B cell (primary cell): Measurements from ENCODE around the gene TMEM247. TPM values are rescaled to one million over a fixed set of nuclear protein-coding genes. Genes with fewer than 3 reads are reported as not detected.

ENCODE experiments used
- ATAC-seq: fragments of 200-7000 bp; cut with Tn5 transposase; one replicate; pipeline ENCODE4 v1.10.0; 2021; ENCODE audit warnings: low read depth, mild to moderate bottlenecking, moderate number of reproducible peaks, moderate library complexity
- CTCF ChIA-PET: fragments of 350-600 bp; sonication (Branson Sonifier 250); formaldehyde crosslinking; loops from one replicate; lab custom pipeline; 2021; ENCODE audit warnings: antibody characterized with exemption, inconsistent platforms; lab: Charles Lee
- POLR2A ChIA-PET: fragments of 350-600 bp; sonication (Branson Sonifier 250); formaldehyde crosslinking; loops from one replicate; lab custom pipeline; 2021; ENCODE audit warnings: antibody characterized with exemption; lab: Charles Lee
- DNase-seq: peaks from one replicate; pipeline ENCODE4 v3.0.0; 2013
- H2AFZ ChIP-seq: 2 replicates; pipeline ENCODE4 v1.6.1; 2012; ENCODE audit warnings: mild to moderate bottlenecking, low read depth, low read length; ENCODE audit not compliant: insufficient read depth, poor library complexity, severe bottlenecking
- H3K27ac ChIP-seq, 2 donors: 1 replicate in 1 of 2; 2 replicates in 1 of 2; pipeline ENCODE4 v1.5.1; 2012 to 2013; ENCODE audit warnings: low read length in 2 of 2, mild to moderate bottlenecking in 2 of 2, moderate library complexity in 1 of 2
- H3K27me3 ChIP-seq, 4 experiments: fragments of 200-600 bp in 1 of 4; sonication (generic) in 1 of 4; replicated peaks in 1 of 4; 1 replicate in 2 of 4; 2 replicates in 2 of 4; pipeline versions ENCODE4 v1.6.1 to v1.7.0; 2013 to 2016; ENCODE audit warnings: low read length in 3 of 4, mild to moderate bottlenecking in 2 of 4, mixed read lengths in 1 of 4, moderate library complexity in 1 of 4; ENCODE audit not compliant: insufficient read depth in 4 of 4, control insufficient read depth in 3 of 4; ENCODE audit errors: control extremely low read depth in 1 of 4
- H3K36me3 ChIP-seq, 2 experiments: replicated peaks in 1 of 2; 1 replicate in 1 of 2; 2 replicates in 1 of 2; pipeline versions ENCODE4 v1.6.1 to v1.7.1; 2013; ENCODE audit warnings: low read length in 1 of 2; ENCODE audit not compliant: insufficient read depth in 2 of 2, control insufficient read depth in 1 of 2; ENCODE audit errors: control extremely low read depth in 1 of 2, extremely low read depth in 1 of 2
- H3K4me1 ChIP-seq, 2 donors: fragments of 200-600 bp in 1 of 2; sonication (generic) in 1 of 2; 1 replicate in 1 of 2; 2 replicates in 1 of 2; pipeline versions ENCODE4 v1.5.1 to v1.6.1; 2013 to 2017; ENCODE audit warnings: low read length in 2 of 2; ENCODE audit not compliant: control insufficient read depth in 2 of 2, insufficient read depth in 2 of 2
- H3K4me2 ChIP-seq: replicated peaks from 2 replicates; pipeline ENCODE3; 2012; ENCODE audit warnings: mild to moderate bottlenecking, low read depth, low read length; ENCODE audit not compliant: poor library complexity, severe bottlenecking
- H3K4me3 ChIP-seq, 5 experiments: fragments of 200-600 bp in 1 of 5; sonication (generic) in 1 of 5; 1 replicate in 3 of 5; 2 replicates in 2 of 5; pipeline versions ENCODE4 v1.5.1 to v1.7.0; 2011 to 2016; ENCODE audit warnings: low read length in 4 of 5, mild to moderate bottlenecking in 4 of 5, low read depth in 2 of 5, control low read depth in 1 of 5, moderate library complexity in 1 of 5; ENCODE audit not compliant: insufficient read depth in 1 of 5; ENCODE audit errors: control extremely low read depth in 1 of 5, extremely low read depth in 1 of 5
- H3K79me2 ChIP-seq: fragments of 200-600 bp; sonication (generic); one replicate; pipeline ENCODE4 v1.6.0; 2016; ENCODE audit warnings: low read length; ENCODE audit not compliant: control insufficient read depth, insufficient read depth
- H3K9ac ChIP-seq: fragments of 200-600 bp; sonication (generic); 2 replicates; pipeline ENCODE4 v1.6.1; 2017; ENCODE audit warnings: mild to moderate bottlenecking, low read length, moderate library complexity
- H3K9me3 ChIP-seq, 3 donors: one replicate each; pipeline versions ENCODE4 v1.6.1 to v1.7.1; 2013; ENCODE audit warnings: low read length in 2 of 3; ENCODE audit not compliant: control insufficient read depth in 2 of 3, insufficient read depth in 1 of 3; ENCODE audit errors: control extremely low read depth in 1 of 3
- H4K20me1 ChIP-seq: 2 replicates; pipeline ENCODE4 v1.6.0; 2012; ENCODE audit warnings: mild to moderate bottlenecking, low read length; ENCODE audit not compliant: insufficient read depth, control insufficient read depth, poor library complexity, severe bottlenecking
- H3K27ac Mint-ChIP-seq: one replicate; pipeline ENCODE4 v1.8.0; 2021; ENCODE audit warnings: mixed read lengths
- H3K27me3 Mint-ChIP-seq: one replicate; pipeline ENCODE4 v1.8.0; 2021; ENCODE audit warnings: mixed read lengths
- H3K4me1 Mint-ChIP-seq: one replicate; pipeline ENCODE4 v1.8.0; 2021; ENCODE audit warnings: mixed read lengths
- H3K4me3 Mint-ChIP-seq: one replicate; pipeline ENCODE4 v1.8.0; 2021; ENCODE audit warnings: mixed read lengths
- H3K9me3 Mint-ChIP-seq: one replicate; pipeline ENCODE4 v1.8.0; 2022; ENCODE audit warnings: mixed read lengths; ENCODE audit not compliant: insufficient read depth
- CTCF ChIP-seq: fragments of 200-600 bp; IDR thresholded peaks from one replicate; pipeline ENCODE4 v1.8.0; 2022; ENCODE audit warnings: antibody characterized with exemption, mild to moderate bottlenecking
- EZH2 ChIP-seq: IDR thresholded peaks from 2 replicates; pipeline ENCODE4 v1.6.1; 2012; ENCODE audit warnings: borderline replicate concordance, low read depth, mild to moderate bottlenecking, moderate library complexity, low read length; ENCODE audit not compliant: insufficient read depth, poor library complexity, severe bottlenecking
- WGBS: methylation state at CpG from one replicate; pipeline ENCODE4 v1.1.5; 2013; ENCODE audit warnings: missing lambda C conversion rate; ENCODE audit not compliant: insufficient coverage; 5-methylcytosine and 5-hydroxymethylcytosine counted together
- intact Hi-C: fragments of 100-400 bp; cut with micrococcal nuclease; formaldehyde crosslinking; loops from one replicate; pipeline ENCODE4 v1.10.0; 2022
- polyA plus RNA-seq: library from polyadenylated mRNA; depleted of rRNA; stranded (reverse); fragments of >200 nt; gene quantifications from 2 replicates; pipeline ENCODE4 v1.2.3, GENCODE V29; 2012
- total RNA-seq, 2 donors: library from RNA; stranded (reverse); fragments of 120-200 nt in 1 of 2; gene quantifications; 1 replicate in 1 of 2; 2 replicates in 1 of 2; pipeline versions ENCODE4 v1.2.3 to v1.2.4, GENCODE V29; 2013 to 2022

TMEM247 gene
- total and polyA plus RNA-seq, 2 donors (not counting 1 experiment from before 2014, with no cell fraction given), result not detected

DNA sequence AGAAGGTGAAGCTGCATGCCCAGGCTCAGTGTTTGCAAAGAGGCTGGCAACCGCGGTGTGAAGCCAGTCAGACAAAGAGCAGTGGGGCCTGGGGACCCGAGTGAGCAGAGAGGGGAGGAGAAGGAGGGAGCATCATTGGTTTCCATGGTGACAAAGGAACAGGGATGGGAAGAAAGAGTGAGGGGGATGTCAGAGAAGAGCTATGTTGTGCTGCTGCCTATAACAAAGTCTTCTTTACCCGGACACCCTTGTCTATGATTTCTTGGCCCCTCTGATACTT lies 14.5 kb downstream of the TMEM247 start:
- peaks cover 8 to 15% of the 10 kb centered on the region in 2 donors for H3K4me1 ChIP-seq
- Mint-ChIP-seq H3K27ac (no peak overlapping the region), H3K4me1 (peaks cover 24% of the 10 kb centered on the region), H3K27me3 (no peaks in the 10 kb centered on the region), H3K4me3 (no peak overlapping the region), H3K9me3 (no peaks in the 10 kb centered on the region)
- H4K20me1 ChIP-seq, result no peaks in the 10 kb centered on the region
- H2AFZ ChIP-seq, result no peak overlapping the region
- DNase-seq (no peak), ATAC-seq (no peak)
- H3K4me3 ChIP-seq, result no peak overlapping the region
- 82% methylated on average over 3 of the region's 4 CpGs for WGBS
- no peak overlapping the region for H3K4me2 ChIP-seq
- no peaks in the 10 kb centered on the region for H3K27me3 ChIP-seq
- TF ChIP-seq EZH2, result no peak
- TF ChIP-seq CTCF, result no peak
- H3K9me3 ChIP-seq, result no peaks in the 10 kb centered on the region
- no peaks in the 10 kb centered on the region for H3K79me2 ChIP-seq
- ChIA-PET POLR2A (no interaction called here), CTCF (interaction anchor here (0.5 kb wide), 1 partner anchor 100 kb away, joined by 3 read pairs; no protein-coding TSS in a partner anchor)
- intact Hi-C loops, result no loop called here
- H3K27ac ChIP-seq, result no peak overlapping the region
- H3K9ac ChIP-seq, result no peak overlapping the region
- H3K36me3 ChIP-seq, result no peaks in the 10 kb centered on the region

DNA sequence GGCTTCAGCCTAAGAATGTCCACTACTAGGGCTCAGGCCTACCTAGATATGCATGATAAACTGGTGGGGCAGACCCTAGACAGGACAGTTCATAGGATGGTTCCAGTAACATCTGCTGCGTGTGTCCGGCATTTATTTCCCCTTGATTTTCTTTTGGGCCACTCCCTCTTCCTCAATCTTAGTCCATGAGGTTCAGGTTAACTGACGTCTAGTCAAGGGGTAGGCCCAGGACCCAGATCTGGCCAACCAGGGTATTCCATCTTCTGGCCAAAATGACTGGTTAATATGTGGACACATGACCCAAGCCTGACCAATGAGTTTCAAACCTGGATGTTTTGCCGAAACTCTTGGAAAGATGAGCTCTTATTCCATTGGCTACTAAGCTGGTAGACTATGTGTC lies 15.2 kb downstream of the TMEM247 start:
- Histone ChIP-seq H4K20me1 (no peaks in the 10 kb centered on the region), H2AFZ (no peak overlapping the region), H3K79me2 (no peaks in the 10 kb centered on the region), H3K27me3 (no peaks in the 10 kb centered on the region), H3K9me3 (no peaks in the 10 kb centered on the region), H3K4me3 (no peak overlapping the region), H3K4me1 (peaks cover 13 to 19% of the 10 kb centered on the region in 2 donors), H3K4me2 (no peak overlapping the region), H3K27ac (no peak overlapping the region), H3K36me3 (no peaks in the 10 kb centered on the region), H3K9ac (no peak overlapping the region)
- CTCF ChIA-PET, result no interaction called here
- DNase-seq, result no peak
- 98% methylated on average over 4 of the region's 4 CpGs for WGBS
- POLR2A ChIA-PET, result interaction anchor here (0.5 kb wide), 1 partner anchor 78 kb away, joined by 6 read pairs; no protein-coding TSS in a partner anchor
- TF ChIP-seq EZH2, result no peak
- no peak for TF ChIP-seq CTCF
- Mint-ChIP-seq H3K9me3 (no peaks in the 10 kb centered on the region), H3K4me3 (no peak overlapping the region), H3K27ac (no peak overlapping the region), H3K27me3 (no peaks in the 10 kb centered on the region), H3K4me1 (peaks cover 30% of the 10 kb centered on the region)
- intact Hi-C loops, result no loop called here
- ATAC-seq, result no peak
